ENCODE results near the gene ZMYND10.

The ZMYND10 gene

DNA sequence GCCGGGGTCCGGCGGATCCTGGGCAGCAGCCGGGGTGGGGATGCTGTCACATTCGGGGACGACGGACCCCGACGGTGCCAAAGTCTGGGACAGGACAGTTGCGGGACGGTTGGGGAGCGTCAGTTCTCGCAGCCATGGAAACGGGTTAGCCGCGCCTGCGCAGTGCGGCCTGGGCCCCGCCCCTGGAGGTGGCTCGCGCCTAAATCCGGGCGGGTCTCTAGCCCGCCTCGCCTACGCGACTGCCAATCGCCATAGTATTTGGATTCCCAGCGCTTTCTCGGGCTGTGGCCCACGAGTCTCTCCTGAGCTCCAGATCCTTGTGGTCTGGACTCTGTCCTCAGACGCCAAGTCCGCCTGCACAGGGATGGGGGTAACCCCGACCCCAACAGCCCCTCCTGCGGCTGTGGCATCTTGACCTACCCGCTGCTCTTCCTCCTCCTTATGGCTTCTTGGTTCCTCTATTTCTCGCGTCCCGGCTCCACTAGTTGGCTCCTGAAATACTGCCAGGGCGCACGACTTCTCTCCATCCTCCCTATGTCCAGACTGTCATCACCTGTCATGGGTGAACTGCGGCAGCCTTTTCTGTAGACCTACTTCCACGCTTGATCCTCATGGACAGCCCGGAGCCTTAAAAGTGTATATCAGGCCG lies at the start of gene ZMYND10:
Gene ZMYND10, minus strand, starts transcription at position 147 of the 649 bp plus-strand sequence. CDS start 153 bp downstream, outside the sequence.
- DNase-seq (ENCODE audit: low read depth), result no peak

DNA sequence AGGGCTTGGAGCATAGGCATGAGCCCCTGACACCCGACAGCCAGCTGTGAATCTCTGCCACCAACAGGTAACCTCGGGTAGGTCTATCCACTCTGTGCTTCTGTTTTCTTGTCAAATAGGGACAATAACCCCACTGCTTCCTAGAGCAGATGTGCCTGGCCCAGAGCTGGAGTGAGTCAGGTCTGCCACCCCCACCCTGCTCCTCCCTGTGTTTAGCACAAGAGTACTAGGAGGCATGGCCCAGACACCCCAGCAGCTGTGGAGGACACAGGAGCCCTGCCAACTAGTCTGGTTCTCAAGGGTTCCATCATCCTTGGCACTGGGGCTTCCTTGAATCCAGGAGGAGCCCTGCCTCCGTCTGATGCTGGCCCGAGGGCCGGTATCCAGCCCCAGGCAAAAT lies 47.5 kb upstream of the ZMYND10 start:
- no peak for DNase-seq (ENCODE audit: low read depth)

GRCh38 chr3:50392101-50392715 lies 46.7 kb upstream of the ZMYND10 start:
- DNase-seq (ENCODE audit: low read depth), result no peak

DNA sequence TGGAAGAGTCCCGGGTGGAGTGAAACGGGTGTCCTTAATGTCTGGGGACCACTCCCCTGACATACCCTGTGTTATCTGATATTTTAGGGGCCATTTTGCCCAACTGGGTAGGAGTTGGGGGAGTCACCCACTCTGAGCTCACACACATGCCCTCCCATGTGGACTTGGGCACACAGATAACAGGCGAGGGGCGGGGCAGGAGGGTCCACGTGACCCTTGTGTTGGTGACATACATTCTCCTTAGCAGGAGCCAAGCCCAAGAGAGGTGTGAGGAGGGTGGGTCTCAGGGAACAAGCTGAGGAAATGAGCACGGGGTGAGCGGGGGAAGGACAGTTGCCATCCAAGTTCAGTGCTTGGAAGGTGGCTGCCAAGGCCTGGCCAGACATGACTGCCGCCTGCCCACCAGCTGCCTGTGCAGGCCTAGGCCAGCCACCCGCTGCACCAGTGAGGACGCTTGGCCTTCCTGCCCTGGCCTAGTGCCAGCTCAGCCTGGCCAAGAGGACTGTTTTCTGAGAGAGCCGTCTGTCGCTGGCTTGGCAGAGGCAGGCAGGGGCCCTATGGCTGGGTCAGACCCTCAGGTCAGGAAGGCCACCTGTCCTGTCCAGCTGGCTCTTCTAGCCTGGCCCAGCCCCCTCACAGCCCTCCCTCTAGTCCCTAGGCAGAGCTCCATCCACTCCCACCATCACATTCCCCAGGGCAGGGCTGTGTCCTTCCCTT lies 45.1 kb upstream of the ZMYND10 start:
- DNase-seq (ENCODE audit: low read depth), result no peak

DNA sequence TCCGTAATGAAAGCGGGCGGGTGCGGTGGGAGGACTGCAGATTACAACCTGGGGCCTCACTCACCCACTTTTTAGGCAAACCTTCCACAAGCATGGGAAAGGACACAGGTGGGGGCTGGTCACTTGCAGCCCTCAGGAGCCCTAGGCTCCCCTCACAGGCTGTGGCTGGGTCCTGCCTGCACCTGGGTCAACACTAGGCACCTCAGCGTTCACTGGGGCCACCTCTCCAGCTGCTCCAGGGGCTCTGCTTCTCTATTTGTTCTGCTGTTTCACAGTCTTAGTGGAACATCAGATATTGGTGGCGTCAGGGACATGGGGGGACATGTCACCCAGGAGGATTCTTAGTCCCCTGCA lies 43.9 kb upstream of the ZMYND10 start:
- DNase-seq (ENCODE audit: low read depth), result no peak

DNA sequence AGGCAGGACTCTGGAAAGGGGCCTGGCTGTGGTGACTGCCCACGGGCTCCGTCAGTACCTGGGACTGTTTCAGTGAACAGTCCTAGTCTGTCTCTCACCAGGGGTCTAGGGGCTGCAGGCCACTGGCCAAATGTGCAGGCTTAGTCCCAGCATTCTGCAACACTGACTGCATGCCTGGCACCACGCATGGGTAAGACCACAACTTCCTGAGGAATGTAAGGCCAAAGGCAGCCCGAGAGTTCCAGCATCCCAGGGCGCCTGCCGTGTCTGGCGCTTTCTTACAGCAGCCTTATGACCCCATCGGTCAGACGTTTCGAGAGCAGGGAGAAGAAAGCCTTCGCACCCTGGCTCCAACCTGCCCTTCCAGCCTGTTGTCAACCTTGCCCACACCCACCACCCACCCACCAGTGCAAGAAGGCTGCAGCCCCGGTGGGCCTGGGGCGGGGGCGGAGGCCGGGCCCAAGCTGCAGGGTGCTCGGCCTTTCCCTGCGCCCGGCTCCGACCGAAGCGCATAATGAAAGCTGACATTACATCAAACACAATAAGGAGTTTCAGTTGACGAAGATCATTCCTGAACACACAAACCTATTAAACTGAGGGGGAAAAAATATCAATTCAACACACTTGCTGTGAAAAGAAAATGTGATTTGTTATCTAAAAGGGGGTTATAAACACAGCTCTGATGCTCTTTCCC lies 43.3 kb upstream of the ZMYND10 start:
- DNase-seq (ENCODE audit: low read depth), result peak; percentile 55

DNA sequence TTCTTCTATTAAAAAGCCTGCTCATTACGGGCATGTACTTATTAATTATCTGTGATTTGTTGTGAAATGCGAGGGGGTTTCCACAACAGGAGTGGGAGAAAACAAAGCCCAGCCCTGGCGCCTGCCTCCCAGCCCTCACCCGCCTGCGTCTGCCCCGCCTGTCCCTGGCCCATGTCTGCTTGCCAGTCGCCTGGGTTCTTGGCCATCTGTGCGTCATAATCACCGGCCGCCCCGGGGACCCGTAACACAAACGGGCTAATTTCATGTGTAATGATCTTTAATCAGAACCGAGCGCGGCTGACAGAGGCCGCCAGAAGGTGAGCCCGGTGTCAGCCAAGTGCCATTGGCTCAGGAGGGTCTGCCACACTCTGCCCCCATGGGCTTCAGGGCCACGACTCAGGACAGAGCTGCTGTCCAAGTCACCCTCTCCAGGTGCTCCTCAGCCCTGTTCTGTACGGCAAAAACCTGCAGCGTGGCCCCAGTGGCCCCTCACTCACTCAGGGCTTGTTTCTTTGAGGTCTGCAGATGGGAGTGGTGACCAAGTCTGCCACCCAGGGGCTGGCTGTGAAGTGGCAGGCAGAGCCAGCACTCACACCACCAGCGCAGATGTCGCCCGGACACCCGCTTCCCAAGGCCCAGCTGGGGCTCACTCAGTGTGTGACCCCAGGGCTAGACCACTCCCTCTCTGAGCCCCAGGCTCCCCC lies 42.6 kb upstream of the ZMYND10 start:
- no peak for DNase-seq (ENCODE audit: low read depth)

DNA sequence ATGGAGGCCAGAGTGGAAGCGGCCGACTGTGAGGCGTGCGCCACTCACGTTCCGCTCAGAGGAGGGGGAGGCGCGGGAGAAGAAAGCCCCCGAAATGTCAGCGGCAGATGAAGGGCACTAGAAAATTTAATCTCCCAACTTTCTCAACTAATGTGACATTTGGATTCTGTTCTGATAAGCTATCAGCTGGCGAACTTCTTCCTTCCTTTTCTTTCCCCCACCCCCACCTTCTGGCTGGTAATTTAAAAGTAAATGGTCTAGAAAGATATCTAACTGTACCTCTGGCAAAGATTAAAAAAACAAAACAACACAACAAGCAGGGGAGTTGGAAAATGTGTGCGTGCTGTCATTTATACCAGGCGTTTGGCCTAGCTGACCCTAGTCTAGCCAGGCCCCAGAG lies 40.2 kb upstream of the ZMYND10 start:
- DNase-seq (ENCODE audit: low read depth), result no peak

DNA sequence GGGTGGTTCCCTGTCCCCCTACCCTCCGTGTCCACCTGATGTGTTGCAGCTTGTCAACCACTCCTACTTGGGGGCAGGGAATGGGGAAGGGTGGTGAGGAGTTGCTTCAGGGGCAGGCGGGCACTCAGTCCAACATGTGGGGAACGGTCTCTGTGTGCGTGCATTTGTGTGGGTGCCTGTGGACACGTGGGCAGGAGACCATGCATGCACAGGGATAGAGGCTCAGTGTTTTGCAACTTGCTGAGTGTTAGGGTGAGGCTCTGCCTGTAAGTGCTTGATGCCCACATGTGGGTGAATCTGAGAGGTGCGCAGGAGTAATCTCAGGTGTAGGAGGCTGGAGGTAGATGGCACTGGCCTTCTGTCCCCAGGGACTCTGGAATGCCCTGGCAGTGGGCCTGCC lies 38.2 kb upstream of the ZMYND10 start:
- DNase-seq (ENCODE audit: low read depth), result no peak

DNA sequence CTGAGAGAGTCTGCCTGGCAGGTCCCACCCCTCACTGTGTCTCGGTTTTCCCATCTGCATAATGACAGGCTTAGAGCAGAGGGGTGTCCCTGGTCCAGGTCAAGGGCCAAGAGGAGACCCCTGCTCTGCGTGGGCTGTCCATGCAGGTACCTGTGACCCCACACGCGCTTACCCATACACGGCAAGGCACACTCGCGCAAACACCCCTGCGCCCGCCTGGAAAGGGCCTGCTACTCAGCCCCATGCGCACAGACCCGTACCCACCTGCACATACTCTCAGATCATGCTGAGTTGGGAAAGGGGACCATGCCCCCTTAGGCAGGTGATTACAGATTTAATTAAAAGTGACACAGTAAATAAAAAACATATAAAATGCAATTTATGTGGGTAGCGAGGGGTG lies 37.2 kb upstream of the ZMYND10 start:
- no peak for DNase-seq (ENCODE audit: low read depth)

GRCh38 chr3:50381383-50381782 lies 35.9 kb upstream of the ZMYND10 start:
- DNase-seq (ENCODE audit: low read depth), result no peak

GRCh38 chr3:50380405-50381085 lies 35.0 kb upstream of the ZMYND10 start:
- no peak for DNase-seq (ENCODE audit: low read depth)

DNA sequence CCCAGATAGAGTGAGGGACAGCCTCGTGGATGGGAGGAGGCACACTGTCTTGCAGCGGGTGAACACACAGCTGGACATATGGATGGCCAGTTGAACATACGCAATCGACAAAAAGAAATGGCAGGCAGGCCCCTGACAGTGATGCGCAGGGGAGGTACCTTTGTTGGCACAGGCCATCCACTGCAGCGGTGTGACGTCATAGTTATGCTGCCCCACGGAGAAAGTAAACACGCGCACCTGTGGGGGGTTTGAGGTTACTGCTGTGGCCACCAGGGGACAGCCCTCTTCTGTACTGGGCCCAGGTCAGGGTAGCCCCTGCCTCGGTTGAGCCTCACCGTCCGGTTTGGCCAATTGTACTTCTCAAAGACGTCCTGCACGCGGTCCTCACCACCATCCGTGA lies 33.2 kb upstream of the ZMYND10 start:
- no peak for DNase-seq (ENCODE audit: low read depth)

GRCh38 chr3:50378024-50378423 lies 32.5 kb upstream of the ZMYND10 start:
- no peak for DNase-seq (ENCODE audit: low read depth)

DNA sequence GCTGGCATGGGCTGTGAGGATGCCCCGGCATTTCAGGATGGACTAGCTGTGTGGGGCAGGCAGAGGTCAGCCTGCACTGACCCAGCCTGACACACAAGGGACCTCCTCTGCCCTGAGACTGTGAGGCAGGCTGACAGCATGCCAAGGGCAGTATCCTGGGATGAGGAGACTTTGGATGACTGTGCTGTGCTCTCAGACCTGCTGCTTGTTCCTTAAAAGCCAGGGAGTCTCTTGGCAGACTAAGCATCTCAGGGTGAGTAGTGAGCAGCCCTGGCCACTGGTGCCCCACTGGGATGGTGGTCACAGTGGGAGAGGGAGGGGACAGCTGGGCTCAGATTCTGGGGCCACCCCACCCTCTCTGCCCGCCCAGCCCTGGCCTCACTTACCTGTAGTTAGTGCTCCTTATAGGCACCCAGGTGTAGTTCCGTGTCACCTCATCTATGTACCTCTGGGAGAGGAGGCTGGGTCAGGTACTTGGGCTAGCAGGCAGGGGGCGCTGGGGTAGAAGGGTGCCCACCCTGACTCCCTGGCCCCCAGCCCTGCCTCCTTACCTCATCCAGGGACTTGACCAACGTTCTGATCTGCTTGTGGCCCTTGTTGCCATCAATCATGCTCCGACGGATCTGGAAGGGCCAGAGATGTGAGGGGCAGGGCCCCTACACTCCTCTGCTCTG lies 29.9 kb upstream of the ZMYND10 start:
- no peak for DNase-seq (ENCODE audit: low read depth)

- no peak for DNase-seq (ENCODE audit: low read depth)
These were observed 29.1 kb upstream of the ZMYND10 start for GRCh38 chr3:50374363-50375257.

GRCh38 chr3:50373146-50374051 lies 27.9 kb upstream of the ZMYND10 start:
- no peak for DNase-seq (ENCODE audit: low read depth)

GRCh38 chr3:50372349-50372748 lies 26.8 kb upstream of the ZMYND10 start:
- DNase-seq (ENCODE audit: low read depth), result no peak

DNA sequence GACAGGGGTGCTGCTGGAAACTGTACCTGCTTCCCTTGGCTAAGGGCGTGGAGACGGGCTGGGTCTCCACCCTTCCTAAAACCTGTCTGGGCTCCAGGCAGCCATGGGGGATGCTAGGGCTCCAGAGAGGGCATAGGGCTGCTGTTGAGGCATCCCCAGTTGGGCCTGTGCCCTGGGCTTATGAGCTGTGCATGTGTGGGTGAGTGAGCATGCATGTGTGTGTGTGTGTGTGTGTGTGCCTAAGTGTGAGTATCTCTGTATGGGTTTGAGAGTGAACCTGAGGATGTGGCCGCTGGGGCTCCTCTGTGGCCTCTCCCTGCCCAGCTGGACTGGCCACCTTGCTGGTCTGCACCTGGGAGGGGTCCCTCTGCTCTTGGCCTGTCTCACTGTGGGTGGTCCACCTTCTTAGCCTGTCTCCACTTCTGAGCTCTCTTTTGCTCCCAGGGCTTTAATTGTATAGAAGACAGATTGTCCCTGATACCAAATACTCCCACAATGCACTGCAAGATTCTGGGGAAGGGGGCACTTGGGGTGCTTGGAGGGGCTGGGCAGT lies 25.7 kb upstream of the ZMYND10 start:
- DNase-seq (ENCODE audit: low read depth), result peak; percentile 30

All from amniotic epithelial cell (primary cell).